HAP-1 (cell line): ENCODE measurements around the gene APOM.

ENCODE experiments used
- DNase-seq, 2 experiments: peaks; one replicate each; pipeline ENCODE4 v3.0.0-alpha.2; 2016 to 2020; ENCODE audit warnings: low spot score in 2 of 2
- H3K27me3 ChIP-seq: fragments of 250-450 bp; sonication (Bioruptor Pico); 2 replicates; pipeline ENCODE4 v1.5.1; 2020; ENCODE audit warnings: low read depth, mild to moderate bottlenecking, moderate library complexity
- H3K36me3 ChIP-seq: fragments of 250-450 bp; sonication (Bioruptor Pico); replicated peaks from 2 replicates; pipeline ENCODE4 v1.5.1; 2020; ENCODE audit warnings: mild to moderate bottlenecking
- H3K4me1 ChIP-seq: fragments of 250-450 bp; sonication (Bioruptor Pico); 2 replicates; pipeline ENCODE4 v1.5.1; 2020; ENCODE audit warnings: mild to moderate bottlenecking
- H3K4me3 ChIP-seq: fragments of 250-450 bp; sonication (Bioruptor Pico); 2 replicates; pipeline ENCODE4 v1.5.1; 2020; ENCODE audit warnings: mild to moderate bottlenecking, moderate library complexity
- H3K9me3 ChIP-seq: fragments of 250-450 bp; sonication (Bioruptor Pico); 2 replicates; pipeline ENCODE4 v1.5.1; 2020; ENCODE audit warnings: mild to moderate bottlenecking, moderate library complexity
- in situ Hi-C: fragments of 300-500 bp; cut with MboI; formaldehyde crosslinking; loops from 3 replicates; pipeline ENCODE4 v1.14.3; 2020; ENCODE audit warnings: low sequenced_read_pairs, inconsistent platforms, mixed read lengths

The APOM gene

GRCh38 chr6:31636698-31637596 is 18.7 kb upstream of the APOM start:
- Histone ChIP-seq H3K9me3 (no peaks in the 10 kb centered on the region), H3K4me3 (no peak overlapping the region), H3K4me1 (no peaks in the 10 kb centered on the region), H3K36me3 (peaks cover 95% of the 10 kb centered on the region), H3K27me3 (no peaks in the 10 kb centered on the region)
- in situ Hi-C loops, result loop anchor here (25.0 kb wide), 1 partner anchor 1050 kb away; no protein-coding TSS in a partner anchor
- DNase-seq, result no peak

- Histone ChIP-seq H3K36me3 (peaks cover 87% of the 10 kb centered on the region), H3K27me3 (no peaks in the 10 kb centered on the region), H3K4me3 (no peak overlapping the region), H3K4me1 (no peaks in the 10 kb centered on the region), H3K9me3 (no peaks in the 10 kb centered on the region)
- no peak for DNase-seq
- in situ Hi-C loops, result loop anchor here (25.0 kb wide), 1 partner anchor 1052 kb away; no protein-coding TSS in a partner anchor
Measured at GRCh38 chr6:31639043-31639442, 16.7 kb upstream of the APOM start.

GRCh38 chr6:31639449-31639861 is 16.2 kb upstream of the APOM start:
- Histone ChIP-seq H3K4me1 (no peaks in the 10 kb centered on the region), H3K9me3 (no peaks in the 10 kb centered on the region), H3K27me3 (no peaks in the 10 kb centered on the region), H3K36me3 (peaks cover 87% of the 10 kb centered on the region), H3K4me3 (no peak overlapping the region)
- no peak for DNase-seq
- in situ Hi-C loops, result loop anchor here (25.0 kb wide), 1 partner anchor 1052 kb away; no protein-coding TSS in a partner anchor

GRCh38 chr6:31640612-31641011 is 15.1 kb upstream of the APOM start:
- in situ Hi-C loops, result loop anchor here (25.0 kb wide), 1 partner anchor 1053 kb away; no protein-coding TSS in a partner anchor
- H3K4me1 ChIP-seq, result no peaks in the 10 kb centered on the region
- no peak overlapping the region for H3K4me3 ChIP-seq
- no peaks in the 10 kb centered on the region for H3K27me3 ChIP-seq
- H3K36me3 ChIP-seq, result peaks cover 87% of the 10 kb centered on the region
- no peaks in the 10 kb centered on the region for H3K9me3 ChIP-seq
- DNase-seq, result no peak

- Histone ChIP-seq H3K4me3 (no peak overlapping the region), H3K9me3 (no peaks in the 10 kb centered on the region), H3K27me3 (no peaks in the 10 kb centered on the region), H3K36me3 (peaks cover 85% of the 10 kb centered on the region), H3K4me1 (no peaks in the 10 kb centered on the region)
- in situ Hi-C loops, result loop anchor here (25.0 kb wide), 1 partner anchor 1054 kb away; no protein-coding TSS in a partner anchor
- no peak for DNase-seq
Measured at GRCh38 chr6:31641370-31641769, 14.3 kb upstream of the APOM start.

- DNase-seq, result no peak
- H3K4me3 ChIP-seq, result no peak overlapping the region
- peaks cover 83% of the 10 kb centered on the region for H3K36me3 ChIP-seq
- H3K27me3 ChIP-seq, result no peaks in the 10 kb centered on the region
- no peaks in the 10 kb centered on the region for H3K4me1 ChIP-seq
- in situ Hi-C loops, result loop anchor here (25.0 kb wide), 1 partner anchor 1056 kb away; no protein-coding TSS in a partner anchor
- no peaks in the 10 kb centered on the region for H3K9me3 ChIP-seq
Measured at GRCh38 chr6:31642798-31643570, 12.7 kb upstream of the APOM start.

- in situ Hi-C loops, result loop anchor here (25.0 kb wide), 1 partner anchor 1057 kb away; no protein-coding TSS in a partner anchor
- DNase-seq, result no peak
- Histone ChIP-seq H3K36me3 (peaks cover 85% of the 10 kb centered on the region), H3K4me1 (no peaks in the 10 kb centered on the region), H3K4me3 (no peak overlapping the region), H3K27me3 (no peaks in the 10 kb centered on the region), H3K9me3 (no peaks in the 10 kb centered on the region)
Measured at GRCh38 chr6:31643818-31644454, 11.8 kb upstream of the APOM start.

- Histone ChIP-seq H3K27me3 (no peaks in the 10 kb centered on the region), H3K9me3 (no peaks in the 10 kb centered on the region), H3K36me3 (peaks cover 85% of the 10 kb centered on the region), H3K4me1 (no peaks in the 10 kb centered on the region), H3K4me3 (no peak overlapping the region)
- no peak for DNase-seq
- in situ Hi-C loops, result loop anchor here (25.0 kb wide), 1 partner anchor 1058 kb away; no protein-coding TSS in a partner anchor
Measured at GRCh38 chr6:31645325-31645724, 10.4 kb upstream of the APOM start.

- Histone ChIP-seq H3K27me3 (no peaks in the 10 kb centered on the region), H3K9me3 (no peaks in the 10 kb centered on the region), H3K4me1 (peaks cover 10% of the 10 kb centered on the region), H3K4me3 (peak overlapping the region; percentile 84), H3K36me3 (peaks cover 46% of the 10 kb centered on the region)
- DNase-seq, result peak; percentile 86 to 87
- in situ Hi-C loops, result no loop called here
Measured at GRCh38 chr6:31651602-31652191, 4.0 kb upstream of the APOM start.

GRCh38 chr6:31652925-31653724 is 2.6 kb upstream of the APOM start:
- Histone ChIP-seq H3K4me3 (peak overlapping the region; percentile 84), H3K36me3 (peaks cover 44% of the 10 kb centered on the region), H3K4me1 (peaks cover 10% of the 10 kb centered on the region), H3K9me3 (no peaks in the 10 kb centered on the region), H3K27me3 (no peaks in the 10 kb centered on the region)
- peak in 1 of 2 experiments; percentile 93 for DNase-seq
- in situ Hi-C loops, result no loop called here

- no peak overlapping the region for H3K4me3 ChIP-seq
- peaks cover 29% of the 10 kb centered on the region for H3K36me3 ChIP-seq
Measured at GRCh38 chr6:31654574-31655348, 933 bp upstream of the APOM start.

More at GRCh38 chr6:31654574-31655348, 933 bp upstream of the APOM start:
- Histone ChIP-seq H3K27me3 (no peaks in the 10 kb centered on the region), H3K4me1 (peaks cover 23% of the 10 kb centered on the region), H3K9me3 (no peaks in the 10 kb centered on the region)
- in situ Hi-C loops, result no loop called here
- DNase-seq, result no peak
